Uterus (tissue), 4 donors: ENCODE measurements around the gene TRIO. TPM values are rescaled to one million over a fixed set of nuclear protein-coding genes. Genes with fewer than 3 reads are reported as not detected.

ENCODE experiments used
- DNase-seq, 2 donors: peaks; one replicate each; pipeline ENCODE4 v3.0.0-alpha.2; 2019 to 2020
- H3K27ac ChIP-seq, 2 donors: fragments of 200-600 bp; sonication (generic); 1 replicate in 1 of 2; 2 replicates in 1 of 2; pipeline ENCODE4 v1.5.1; 2016 to 2018
- H3K27me3 ChIP-seq, 2 donors: fragments of 200-600 bp; sonication (generic); one replicate each; pipeline ENCODE4 v1.5.1; 2018 to 2019; ENCODE audit warnings: control low read depth in 1 of 2
- H3K36me3 ChIP-seq, 2 donors: fragments of 200-600 bp; sonication (generic); one replicate each; pipeline ENCODE4 v1.5.1; 2019; ENCODE audit warnings: control low read depth in 1 of 2
- H3K4me1 ChIP-seq, 2 donors: fragments of 200-600 bp; sonication (generic); one replicate each; pipeline ENCODE4 v1.5.1; 2018 to 2019; ENCODE audit warnings: control low read depth in 1 of 2
- H3K4me3 ChIP-seq, 2 donors: fragments of 200-600 bp; sonication (generic); 1 replicate in 1 of 2; 2 replicates in 1 of 2; pipeline ENCODE4 v1.5.1; 2018 to 2019; ENCODE audit warnings: mild to moderate bottlenecking in 1 of 2
- H3K9me3 ChIP-seq, 2 donors: fragments of 200-600 bp; sonication (generic); one replicate each; pipeline ENCODE4 v1.5.1; 2019; ENCODE audit warnings: control low read depth in 1 of 2
- CTCF ChIP-seq, 4 experiments: fragments of 200-600 bp in 2 of 4; fragments of 450-650 bp in 2 of 4; sonication (generic) in 2 of 4; IDR thresholded peaks; one replicate each; pipeline ENCODE4 v1.5.1; 2016 to 2019; ENCODE audit warnings: antibody characterized with exemption in 4 of 4, mild to moderate bottlenecking in 2 of 4, moderate library complexity in 1 of 4
- POLR2A ChIP-seq, 2 donors: fragments of 450-650 bp; IDR thresholded peaks; one replicate each; pipeline ENCODE4 v1.6.1; 2016; ENCODE audit warnings: antibody characterized with exemption in 2 of 2, mild to moderate bottlenecking in 1 of 2, moderate library complexity in 1 of 2
- intact Hi-C: fragments of 100-400 bp; cut with DNase I; formaldehyde crosslinking; loops from one replicate; pipeline ENCODE4 v1.15.1; 2023; ENCODE audit warnings: low total_unique reads
- total RNA-seq, 4 donors: library from RNA; depleted of rRNA in 3 of 4; stranded (reverse); fragments of >200 nt in 3 of 4; gene quantifications; one replicate each; pipeline versions ENCODE4 v1.1.0 to v1.2.4, GENCODE V29; 2014 to 2023
- donor health status: DM: yes; HTN: yes; CAD: no.

The TRIO gene
- total RNA-seq, 4 donors from 2014 or later: 93.5 to 234 (median 207) TPM

- H3K27ac ChIP-seq: peak overlapping the region in 1 of 2 donors; percentile 13
- H3K27me3 ChIP-seq: no peaks in the 10 kb centered on the region
- no peak for TF ChIP-seq CTCF (IDR thresholded peaks at IDR 0.05)
- TF ChIP-seq POLR2A (IDR thresholded peaks at IDR 0.05): no peak
- H3K4me1 ChIP-seq: peaks cover 3 to 7% of the 10 kb centered on the region in 2 donors
- no peak for DNase-seq
- H3K36me3 ChIP-seq: no peaks in the 10 kb centered on the region
- intact Hi-C loops: no loop called here
- no peaks in the 10 kb centered on the region for H3K9me3 ChIP-seq
- no peak overlapping the region for H3K4me3 ChIP-seq
These were observed 56.8 kb downstream of the TRIO start for GRCh38 chr5:14199902-14200301.

GRCh38 chr5:14200312-14200990, 57.3 kb downstream of the TRIO start:
- peak overlapping the region in 1 of 2 donors; percentile 13 for H3K27ac ChIP-seq
- H3K27me3 ChIP-seq: no peaks in the 10 kb centered on the region
- H3K4me3 ChIP-seq: no peak overlapping the region
- no peak for TF ChIP-seq CTCF (IDR thresholded peaks at IDR 0.05)
- no peak for TF ChIP-seq POLR2A (IDR thresholded peaks at IDR 0.05)
- H3K9me3 ChIP-seq: no peaks in the 10 kb centered on the region
- H3K36me3 ChIP-seq: no peaks in the 10 kb centered on the region
- intact Hi-C loops: no loop called here
- peaks cover 3 to 7% of the 10 kb centered on the region in 2 donors for H3K4me1 ChIP-seq
- DNase-seq: no peak

GRCh38 chr5:14201325-14202045, 58.3 kb downstream of the TRIO start:
- Histone ChIP-seq H3K4me3 (no peak overlapping the region), H3K27me3 (no peaks in the 10 kb centered on the region), H3K4me1 (peaks cover 3 to 7% of the 10 kb centered on the region in 2 donors), H3K27ac (no peak overlapping the region), H3K9me3 (no peaks in the 10 kb centered on the region), H3K36me3 (no peaks in the 10 kb centered on the region)
- DNase-seq: no peak
- no peak for TF ChIP-seq CTCF (IDR thresholded peaks at IDR 0.05)
- no peak for TF ChIP-seq POLR2A (IDR thresholded peaks at IDR 0.05)
- intact Hi-C loops: no loop called here

- H3K4me3 ChIP-seq: no peak overlapping the region
- intact Hi-C loops: no loop called here
- DNase-seq: no peak
- H3K9me3 ChIP-seq: no peaks in the 10 kb centered on the region
- TF ChIP-seq POLR2A (IDR thresholded peaks at IDR 0.05) (no peak), CTCF (IDR thresholded peaks at IDR 0.05) (no peak)
- peak overlapping the region; percentile 5 to 23 for H3K27ac ChIP-seq
- H3K4me1 ChIP-seq: peaks cover 1 to 3% of the 10 kb centered on the region in 2 donors
- H3K36me3 ChIP-seq: no peaks in the 10 kb centered on the region
- no peaks in the 10 kb centered on the region for H3K27me3 ChIP-seq
These were observed 59.3 kb downstream of the TRIO start for GRCh38 chr5:14202462-14202861.

- intact Hi-C loops: no loop called here
- Histone ChIP-seq H3K9me3 (no peaks in the 10 kb centered on the region), H3K27me3 (no peaks in the 10 kb centered on the region), H3K36me3 (no peaks in the 10 kb centered on the region), H3K27ac (peak overlapping the region; percentile 37 to 73), H3K4me1 (peaks cover 0 to 8% of the 10 kb centered on the region in 2 donors), H3K4me3 (no peak overlapping the region)
- TF ChIP-seq POLR2A (IDR thresholded peaks at IDR 0.05): no peak
- TF ChIP-seq CTCF (IDR thresholded peaks at IDR 0.05): no peak
- no peak for DNase-seq
These were observed 61.0 kb downstream of the TRIO start for GRCh38 chr5:14204011-14204670.
